GM12891 (cell line): ENCODE measurements around the gene PCED1B.

ENCODE experiments used
- POLR2A ChIP-seq: IDR thresholded peaks from 2 replicates; pipeline ENCODE4 v1.6.1; 2011; ENCODE audit warnings: low read depth, low read length, control low read depth
- POLR2AphosphoS5 ChIP-seq: IDR thresholded peaks from 2 replicates; pipeline ENCODE4 v1.6.1; 2011; ENCODE audit warnings: low read depth, low read length, control low read depth
- TAF1 ChIP-seq: IDR thresholded peaks from 2 replicates; pipeline ENCODE4 v1.6.1; 2011; ENCODE audit warnings: low read depth, low read length, control low read depth

- TF ChIP-seq POLR2AphosphoS5 (no peak), POLR2A (no peak), TAF1 (no peak)
These were observed 139.8 kb downstream of the PCED1B start for GRCh38 chr12:47219243-47219642.
